Sigmoid colon (tissue), 4 donors: ENCODE results near the gene NUP133.
"Not testable (repeated sequence)": the region's sequence is repeated elsewhere in the genome, so short reads cannot be mapped to it uniquely, and the experiment has no call there.

ENCODE experiments used
- POLR2AphosphoS5 ChIP-seq, 4 donors: sonication (generic); formaldehyde crosslinking; IDR thresholded peaks; one replicate each; pipeline ENCODE4 v1.6.1; 2017; ENCODE audit warnings: antibody characterized with exemption in 4 of 4
- TF ChIP-seq, protein P1 (sequence below), 4 experiments: fragments of 450-650 bp in 3 of 4; fragments of 200-600 bp in 1 of 4; IDR thresholded peaks; one replicate each; pipeline ENCODE4 v1.5.1; 2016 to 2019; ENCODE audit warnings: antibody characterized with exemption in 4 of 4, mild to moderate bottlenecking in 3 of 4, moderate library complexity in 2 of 4

GRCh38 chr1:229511201-229511600 is 3.1 kb upstream of the NUP133 start:
- TF ChIP-seq, protein P1, sequence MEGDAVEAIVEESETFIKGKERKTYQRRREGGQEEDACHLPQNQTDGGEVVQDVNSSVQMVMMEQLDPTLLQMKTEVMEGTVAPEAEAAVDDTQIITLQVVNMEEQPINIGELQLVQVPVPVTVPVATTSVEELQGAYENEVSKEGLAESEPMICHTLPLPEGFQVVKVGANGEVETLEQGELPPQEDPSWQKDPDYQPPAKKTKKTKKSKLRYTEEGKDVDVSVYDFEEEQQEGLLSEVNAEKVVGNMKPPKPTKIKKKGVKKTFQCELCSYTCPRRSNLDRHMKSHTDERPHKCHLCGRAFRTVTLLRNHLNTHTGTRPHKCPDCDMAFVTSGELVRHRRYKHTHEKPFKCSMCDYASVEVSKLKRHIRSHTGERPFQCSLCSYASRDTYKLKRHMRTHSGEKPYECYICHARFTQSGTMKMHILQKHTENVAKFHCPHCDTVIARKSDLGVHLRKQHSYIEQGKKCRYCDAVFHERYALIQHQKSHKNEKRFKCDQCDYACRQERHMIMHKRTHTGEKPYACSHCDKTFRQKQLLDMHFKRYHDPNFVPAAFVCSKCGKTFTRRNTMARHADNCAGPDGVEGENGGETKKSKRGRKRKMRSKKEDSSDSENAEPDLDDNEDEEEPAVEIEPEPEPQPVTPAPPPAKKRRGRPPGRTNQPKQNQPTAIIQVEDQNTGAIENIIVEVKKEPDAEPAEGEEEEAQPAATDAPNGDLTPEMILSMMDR (IDR thresholded peaks at IDR 0.05), result not testable (repeated sequence)
- TF ChIP-seq POLR2AphosphoS5 (IDR thresholded peaks at IDR 0.05), result not testable (repeated sequence)
